ENCODE results near the gene RNF8.

The RNF8 gene

DNA sequence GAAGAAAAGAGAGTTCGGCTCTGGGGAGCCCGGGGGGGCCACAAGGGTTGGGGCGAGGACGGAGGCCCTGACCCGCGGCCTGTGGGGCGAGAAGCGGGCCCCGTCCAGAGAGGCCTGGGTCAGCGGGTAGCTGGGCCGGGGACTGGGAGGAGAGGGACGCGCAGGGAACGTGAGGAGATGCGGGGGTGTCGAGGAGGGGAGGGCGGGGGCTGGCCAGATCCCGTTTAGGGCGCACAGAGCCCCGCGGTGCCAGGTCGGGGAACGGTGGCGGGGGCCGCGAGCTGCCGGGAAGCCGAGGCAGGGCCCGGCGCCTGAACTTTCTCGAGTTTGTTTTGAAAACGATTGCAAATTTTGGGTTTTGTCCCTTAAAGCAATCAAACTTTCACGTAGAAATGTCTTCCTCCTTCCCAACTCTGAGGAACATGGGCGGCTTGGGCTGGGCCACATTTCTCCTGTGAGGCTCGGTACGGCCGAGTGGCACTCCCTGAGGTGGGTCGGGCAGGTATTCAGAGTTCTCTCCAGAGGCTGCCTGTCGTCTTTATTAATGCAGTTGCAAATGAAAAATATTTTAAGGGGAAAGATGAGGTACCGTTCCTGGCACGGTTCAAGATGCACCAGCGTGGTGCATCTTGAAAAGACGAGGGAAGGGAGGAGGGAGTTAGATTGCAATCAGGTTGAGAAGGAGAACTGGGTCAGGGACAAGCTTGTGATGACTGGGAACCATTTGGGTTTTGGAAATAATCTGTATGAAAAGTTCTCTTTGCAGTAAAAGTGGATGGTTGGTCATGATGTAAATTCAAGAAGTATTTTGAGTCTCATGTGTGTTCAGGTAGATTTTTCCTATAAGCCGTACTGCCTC is 972 bp downstream of the RNF8 start:
- H3K36me3 ChIP-seq (ENCODE audit: control insufficient read depth, insufficient read depth, low read length), result no peaks in the 10 kb centered on the region
- H3K56ac ChIP-seq (ENCODE audit: low read length), result peak overlapping the region; percentile 95
- H2BK120ac ChIP-seq (ENCODE audit: low read depth, low read length), result no peak overlapping the region
- H3K18ac ChIP-seq (ENCODE audit: low read length), result peak overlapping the region; percentile 57
- H3K4me3 ChIP-seq (ENCODE audit: low read length), result peak overlapping the region; percentile 94
- peak overlapping the region; percentile 93 for H3K9ac ChIP-seq (ENCODE audit: low read length)
- peak; percentile 28 for DNase-seq
- no peak overlapping the region for H2AK5ac ChIP-seq (ENCODE audit: low read length)
- no peak overlapping the region for H4K5ac ChIP-seq (ENCODE audit: low read length)
- H2BK15ac ChIP-seq (replicated peaks; ENCODE audit: low read depth), result no peak overlapping the region
- H3K27ac ChIP-seq (ENCODE audit: low read depth, low read length), result peak overlapping the region; percentile 76
- H3K4ac ChIP-seq (ENCODE audit: low read depth, low read length), result peak overlapping the region; percentile 59
- peaks cover 8% of the 10 kb centered on the region for H3K79me1 ChIP-seq (ENCODE audit: low read length)
- no peak overlapping the region for H2BK5ac ChIP-seq (ENCODE audit: low read length)
- H3K27me3 ChIP-seq (ENCODE audit: insufficient read depth, low read length, poor library complexity), result no peaks in the 10 kb centered on the region
- H4K8ac ChIP-seq (ENCODE audit: low read depth, low read length), result no peak overlapping the region
- peaks cover 15% of the 10 kb centered on the region for H3K79me2 ChIP-seq (ENCODE audit: control insufficient read depth, insufficient read depth, low read length)
- H3K4me1 ChIP-seq (ENCODE audit: control insufficient read depth, low read depth, low read length), result peaks cover 4% of the 10 kb centered on the region
- WGBS (ENCODE audit: extremely low coverage, insufficient coverage, low lambda C conversion rate), result no CpG with 5 or more reads among the region's 44 CpGs
- peak overlapping the region; percentile 84 for H3K4me2 ChIP-seq (ENCODE audit: low read length)
- no peak overlapping the region for H3K23ac ChIP-seq (ENCODE audit: low read length)

DNA sequence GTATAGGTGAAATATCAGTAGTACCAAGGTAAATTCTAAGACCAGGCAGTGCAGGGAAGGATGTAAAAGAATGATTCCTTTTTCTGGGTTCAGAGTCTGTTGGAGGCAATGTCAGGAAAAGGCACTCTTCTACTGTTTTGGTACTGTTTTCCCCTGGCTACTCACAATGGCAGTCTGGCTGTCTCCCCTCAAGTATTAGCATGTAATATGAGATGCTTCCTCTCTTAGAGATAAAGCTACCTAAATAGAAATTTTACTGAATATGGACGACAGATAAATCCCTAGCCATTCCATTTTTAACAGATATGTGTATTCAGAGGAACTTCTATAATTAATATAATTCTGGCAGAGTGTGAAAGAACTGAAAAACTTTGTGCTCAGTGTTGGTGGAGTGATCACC is 3.5 kb downstream of the RNF8 start:
- Histone ChIP-seq H3K4me1 (ENCODE audit: control insufficient read depth, low read depth, low read length) (peaks cover 4% of the 10 kb centered on the region), H2BK5ac (ENCODE audit: low read length) (no peak overlapping the region), H3K4me2 (ENCODE audit: low read length) (no peak overlapping the region), H3K36me3 (ENCODE audit: control insufficient read depth, insufficient read depth, low read length) (peaks cover 1% of the 10 kb centered on the region), H3K27me3 (ENCODE audit: insufficient read depth, low read length, poor library complexity) (no peaks in the 10 kb centered on the region), H3K56ac (ENCODE audit: low read length) (no peak overlapping the region), H3K9ac (ENCODE audit: low read length) (no peak overlapping the region), H4K8ac (ENCODE audit: low read depth, low read length) (peak overlapping the region; percentile 41), H4K5ac (ENCODE audit: low read length) (no peak overlapping the region), H3K18ac (ENCODE audit: low read length) (no peak overlapping the region), H3K79me2 (ENCODE audit: control insufficient read depth, insufficient read depth, low read length) (peaks cover 15% of the 10 kb centered on the region), H2BK120ac (ENCODE audit: low read depth, low read length) (no peak overlapping the region), H3K79me1 (ENCODE audit: low read length) (peaks cover 11% of the 10 kb centered on the region), H2AK5ac (ENCODE audit: low read length) (no peak overlapping the region), H2BK15ac (replicated peaks; ENCODE audit: low read depth) (no peak overlapping the region), H3K27ac (ENCODE audit: low read depth, low read length) (no peak overlapping the region), H3K4me3 (ENCODE audit: low read length) (no peak overlapping the region), H3K4ac (ENCODE audit: low read depth, low read length) (no peak overlapping the region), H3K23ac (ENCODE audit: low read length) (no peak overlapping the region)
- peak; percentile 8 for DNase-seq
- WGBS (ENCODE audit: extremely low coverage, insufficient coverage, low lambda C conversion rate), result no CpG with 5 or more reads among the region's 1 CpG

DNA sequence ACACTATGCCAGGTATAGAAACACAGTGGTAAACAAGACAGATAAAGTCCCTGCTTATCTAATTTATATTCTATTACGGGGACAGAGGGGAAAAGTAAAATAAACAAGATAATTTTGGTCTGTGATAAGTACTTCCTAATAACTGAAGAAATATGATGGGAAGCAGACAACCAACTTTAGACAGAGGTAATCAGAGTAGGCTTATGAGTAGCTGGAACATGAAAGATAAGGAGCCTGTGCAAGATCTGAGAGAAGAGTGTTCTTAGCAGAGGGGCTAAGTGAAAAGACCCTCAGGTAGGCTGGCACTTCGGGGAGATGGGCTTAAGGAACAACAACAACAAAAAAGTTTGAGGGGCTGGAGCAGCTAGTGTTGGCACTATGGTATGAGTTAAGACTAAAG is 4.1 kb downstream of the RNF8 start:
- H3K4me1 ChIP-seq (ENCODE audit: control insufficient read depth, low read depth, low read length), result peaks cover 4% of the 10 kb centered on the region
- no peak overlapping the region for H2BK120ac ChIP-seq (ENCODE audit: low read depth, low read length)
- H2BK5ac ChIP-seq (ENCODE audit: low read length), result no peak overlapping the region
- no peak overlapping the region for H2BK15ac ChIP-seq (replicated peaks; ENCODE audit: low read depth)
- peaks cover 15% of the 10 kb centered on the region for H3K79me2 ChIP-seq (ENCODE audit: control insufficient read depth, insufficient read depth, low read length)
- H3K27ac ChIP-seq (ENCODE audit: low read depth, low read length), result no peak overlapping the region
- no peak overlapping the region for H3K9ac ChIP-seq (ENCODE audit: low read length)
- DNase-seq, result no peak
- H4K5ac ChIP-seq (ENCODE audit: low read length), result no peak overlapping the region
- H3K27me3 ChIP-seq (ENCODE audit: insufficient read depth, low read length, poor library complexity), result no peaks in the 10 kb centered on the region
- no peak overlapping the region for H3K56ac ChIP-seq (ENCODE audit: low read length)
- H3K79me1 ChIP-seq (ENCODE audit: low read length), result peaks cover 11% of the 10 kb centered on the region
- peaks cover 1% of the 10 kb centered on the region for H3K36me3 ChIP-seq (ENCODE audit: control insufficient read depth, insufficient read depth, low read length)
- H3K4me2 ChIP-seq (ENCODE audit: low read length), result no peak overlapping the region
- H4K8ac ChIP-seq (ENCODE audit: low read depth, low read length), result no peak overlapping the region
- WGBS (ENCODE audit: extremely low coverage, insufficient coverage, low lambda C conversion rate), result no CpG with 5 or more reads among the region's 2 CpGs
- H3K23ac ChIP-seq (ENCODE audit: low read length), result no peak overlapping the region
- no peak overlapping the region for H3K4ac ChIP-seq (ENCODE audit: low read depth, low read length)
- no peak overlapping the region for H2AK5ac ChIP-seq (ENCODE audit: low read length)
- H3K18ac ChIP-seq (ENCODE audit: low read length), result no peak overlapping the region
- H3K4me3 ChIP-seq (ENCODE audit: low read length), result no peak overlapping the region

DNA sequence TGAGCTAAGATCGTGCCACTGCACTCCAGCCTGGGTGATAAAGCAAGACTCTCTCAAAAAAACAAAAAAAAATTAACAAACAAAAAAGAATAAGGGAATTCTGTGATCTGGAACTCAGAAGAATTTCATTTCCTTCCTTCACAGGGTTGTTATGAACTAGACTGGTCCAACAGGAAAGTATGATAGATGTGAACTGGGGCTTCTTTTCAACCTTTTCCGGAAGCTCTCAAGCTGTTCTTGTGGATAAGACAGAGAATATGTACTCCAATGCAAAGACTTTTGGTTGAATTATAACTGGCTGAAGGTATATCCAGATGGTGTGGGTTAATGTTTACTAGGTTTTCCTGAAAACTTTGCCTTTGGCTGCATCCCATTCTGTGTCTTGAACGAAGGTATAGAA is 5.3 kb downstream of the RNF8 start:
- H3K79me1 ChIP-seq (ENCODE audit: low read length), result peaks cover 11% of the 10 kb centered on the region
- H3K18ac ChIP-seq (ENCODE audit: low read length), result no peak overlapping the region
- H3K27me3 ChIP-seq (ENCODE audit: insufficient read depth, low read length, poor library complexity), result no peaks in the 10 kb centered on the region
- H2BK15ac ChIP-seq (replicated peaks; ENCODE audit: low read depth), result no peak overlapping the region
- no peak overlapping the region for H3K4ac ChIP-seq (ENCODE audit: low read depth, low read length)
- no peak overlapping the region for H2BK120ac ChIP-seq (ENCODE audit: low read depth, low read length)
- no peak overlapping the region for H4K8ac ChIP-seq (ENCODE audit: low read depth, low read length)
- H3K4me3 ChIP-seq (ENCODE audit: low read length), result no peak overlapping the region
- H2BK5ac ChIP-seq (ENCODE audit: low read length), result no peak overlapping the region
- peaks cover 4% of the 10 kb centered on the region for H3K4me1 ChIP-seq (ENCODE audit: control insufficient read depth, low read depth, low read length)
- no peak overlapping the region for H3K9ac ChIP-seq (ENCODE audit: low read length)
- no peak overlapping the region for H4K5ac ChIP-seq (ENCODE audit: low read length)
- no peak for DNase-seq
- no peak overlapping the region for H3K56ac ChIP-seq (ENCODE audit: low read length)
- H2AK5ac ChIP-seq (ENCODE audit: low read length), result no peak overlapping the region
- H3K36me3 ChIP-seq (ENCODE audit: control insufficient read depth, insufficient read depth, low read length), result peaks cover 1% of the 10 kb centered on the region
- H3K27ac ChIP-seq (ENCODE audit: low read depth, low read length), result no peak overlapping the region
- H3K4me2 ChIP-seq (ENCODE audit: low read length), result no peak overlapping the region
- peaks cover 15% of the 10 kb centered on the region for H3K79me2 ChIP-seq (ENCODE audit: control insufficient read depth, insufficient read depth, low read length)
- H3K23ac ChIP-seq (ENCODE audit: low read length), result no peak overlapping the region
- no CpG with 5 or more reads among the region's 3 CpGs for WGBS (ENCODE audit: extremely low coverage, insufficient coverage, low lambda C conversion rate)

- Histone ChIP-seq H3K18ac (ENCODE audit: low read length) (no peak overlapping the region), H3K9ac (ENCODE audit: low read length) (no peak overlapping the region), H3K4me2 (ENCODE audit: low read length) (no peak overlapping the region), H2BK120ac (ENCODE audit: low read depth, low read length) (no peak overlapping the region), H3K36me3 (ENCODE audit: control insufficient read depth, insufficient read depth, low read length) (peaks cover 1% of the 10 kb centered on the region), H2AK5ac (ENCODE audit: low read length) (no peak overlapping the region), H3K27me3 (ENCODE audit: insufficient read depth, low read length, poor library complexity) (no peaks in the 10 kb centered on the region), H3K79me1 (ENCODE audit: low read length) (peaks cover 7% of the 10 kb centered on the region), H2BK5ac (ENCODE audit: low read length) (no peak overlapping the region), H3K79me2 (ENCODE audit: control insufficient read depth, insufficient read depth, low read length) (peaks cover 1% of the 10 kb centered on the region), H3K23ac (ENCODE audit: low read length) (no peak overlapping the region), H3K27ac (ENCODE audit: low read depth, low read length) (no peak overlapping the region), H4K5ac (ENCODE audit: low read length) (no peak overlapping the region), H2BK15ac (replicated peaks; ENCODE audit: low read depth) (no peak overlapping the region), H4K8ac (ENCODE audit: low read depth, low read length) (no peak overlapping the region), H3K4me3 (ENCODE audit: low read length) (no peak overlapping the region), H3K4ac (ENCODE audit: low read depth, low read length) (no peak overlapping the region), H3K56ac (ENCODE audit: low read length) (no peak overlapping the region), H3K4me1 (ENCODE audit: control insufficient read depth, low read depth, low read length) (no peaks in the 10 kb centered on the region)
- no CpG with 5 or more reads among the region's 2 CpGs for WGBS (ENCODE audit: extremely low coverage, insufficient coverage, low lambda C conversion rate)
- DNase-seq, result no peak
These were observed 8.5 kb downstream of the RNF8 start for GRCh38 chr6:37362101-37362828.
